Osteoblast (primary cell): ENCODE measurements around the gene ELP4. TPM values are rescaled to one million over a fixed set of nuclear protein-coding genes. Genes with fewer than 3 reads are reported as not detected.
"Not testable (repeated sequence)": the region's sequence is repeated elsewhere in the genome, so short reads cannot be mapped to it uniquely, and the experiment has no call there.

Experiments
- DNase-seq: peaks from one replicate; pipeline ENCODE4 v3.0.0; 2011; ENCODE audit warnings: low spot score, mixed read lengths; ENCODE audit not compliant: insufficient read length; ENCODE audit errors: missing footprints
- H2AFZ ChIP-seq: 2 replicates; pipeline ENCODE4 v1.6.0; 2011; ENCODE audit warnings: mild to moderate bottlenecking, low read length
- H3K27ac ChIP-seq: 2 replicates; pipeline ENCODE4 v1.5.1; 2011; ENCODE audit warnings: mild to moderate bottlenecking, low read depth, low read length, moderate library complexity
- H3K27me3 ChIP-seq: 2 replicates; pipeline ENCODE4 v1.6.0; 2012; ENCODE audit warnings: mild to moderate bottlenecking, control low read depth, inconsistent platforms, low read length, moderate library complexity; ENCODE audit not compliant: insufficient read depth
- H3K36me3 ChIP-seq: 2 replicates; pipeline ENCODE4 v1.5.1; 2011; ENCODE audit warnings: mild to moderate bottlenecking, low read length, control low read depth, moderate library complexity; ENCODE audit not compliant: insufficient read depth
- H3K4me1 ChIP-seq: 2 replicates; pipeline ENCODE4 v1.5.1; 2011; ENCODE audit warnings: mild to moderate bottlenecking, low read length, control low read depth, moderate library complexity; ENCODE audit not compliant: insufficient read depth
- H3K4me2 ChIP-seq: 2 replicates; pipeline ENCODE4 v1.6.0; 2011; ENCODE audit warnings: mild to moderate bottlenecking, low read length; ENCODE audit not compliant: insufficient read depth
- H3K4me3 ChIP-seq: fragments of 200-600 bp; sonication (generic); 3 replicates; pipeline ENCODE4 v1.5.1; 2012; ENCODE audit warnings: mild to moderate bottlenecking, low read length, inconsistent platforms; ENCODE audit not compliant: insufficient read depth
- H3K79me2 ChIP-seq: 2 replicates; pipeline ENCODE4 v1.6.0; 2012; ENCODE audit warnings: mild to moderate bottlenecking, low read length, control low read depth, inconsistent platforms; ENCODE audit not compliant: insufficient read depth
- H3K9me3 ChIP-seq: 2 replicates; pipeline ENCODE4 v1.5.1; 2011; ENCODE audit warnings: low read depth, low read length, control low read depth
- H4K20me1 ChIP-seq: 2 replicates; pipeline ENCODE4 v1.6.0; 2012; ENCODE audit warnings: mild to moderate bottlenecking, low read length, control low read depth; ENCODE audit not compliant: insufficient read depth
- total RNA-seq: library from RNA; depleted of rRNA; stranded (reverse); fragments of >200 nt; gene quantifications from 2 replicates; pipeline ENCODE4 v1.2.3, GENCODE V29; 2012
- TF ChIP-seq, protein P1 (sequence below): IDR thresholded peaks from 2 replicates; pipeline ENCODE4 v1.5.1; 2011; ENCODE audit warnings: mild to moderate bottlenecking, low read depth, low read length, moderate library complexity; ENCODE audit errors: extremely low read depth

Gene ELP4
- total RNA-seq, 1 donor = 16.3 TPM

DNA sequence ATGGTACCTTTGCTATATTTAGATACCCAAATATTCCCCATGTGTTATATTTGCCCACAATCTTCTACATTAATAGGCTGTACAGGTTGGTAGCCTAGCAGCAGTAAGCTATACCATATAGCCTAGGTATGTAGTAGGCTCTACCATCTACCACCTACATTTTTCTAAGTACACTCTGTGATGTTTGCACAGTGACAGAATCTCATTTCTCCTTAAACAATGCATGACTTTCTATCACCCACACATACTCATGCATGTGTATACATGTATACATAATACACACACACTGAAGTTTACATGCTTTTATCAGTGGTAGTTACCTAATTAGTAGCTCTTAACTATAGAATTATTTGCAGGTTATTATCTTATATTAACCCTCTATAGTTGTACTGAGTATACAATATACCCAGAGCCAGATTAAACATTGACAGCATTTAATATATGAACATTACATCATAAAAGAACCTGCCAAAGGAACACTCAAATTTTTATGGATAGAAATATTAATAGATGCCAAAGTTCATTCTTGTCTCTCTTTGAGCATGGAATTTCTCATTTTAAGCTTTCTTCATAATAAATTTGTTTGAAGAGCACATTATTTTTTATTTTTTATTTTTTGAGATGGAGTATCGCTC is 51.4 kb downstream of the ELP4 start:
- Histone ChIP-seq H3K9me3 (no peaks in the 10 kb centered on the region), H4K20me1 (no peaks in the 10 kb centered on the region), H2AFZ (no peak overlapping the region), H3K4me2 (no peak overlapping the region), H3K4me1 (no peaks in the 10 kb centered on the region), H3K79me2 (no peaks in the 10 kb centered on the region), H3K36me3 (no peaks in the 10 kb centered on the region), H3K27me3 (no peaks in the 10 kb centered on the region), H3K4me3 (no peak overlapping the region), H3K27ac (no peak overlapping the region)
- TF ChIP-seq, protein P1, sequence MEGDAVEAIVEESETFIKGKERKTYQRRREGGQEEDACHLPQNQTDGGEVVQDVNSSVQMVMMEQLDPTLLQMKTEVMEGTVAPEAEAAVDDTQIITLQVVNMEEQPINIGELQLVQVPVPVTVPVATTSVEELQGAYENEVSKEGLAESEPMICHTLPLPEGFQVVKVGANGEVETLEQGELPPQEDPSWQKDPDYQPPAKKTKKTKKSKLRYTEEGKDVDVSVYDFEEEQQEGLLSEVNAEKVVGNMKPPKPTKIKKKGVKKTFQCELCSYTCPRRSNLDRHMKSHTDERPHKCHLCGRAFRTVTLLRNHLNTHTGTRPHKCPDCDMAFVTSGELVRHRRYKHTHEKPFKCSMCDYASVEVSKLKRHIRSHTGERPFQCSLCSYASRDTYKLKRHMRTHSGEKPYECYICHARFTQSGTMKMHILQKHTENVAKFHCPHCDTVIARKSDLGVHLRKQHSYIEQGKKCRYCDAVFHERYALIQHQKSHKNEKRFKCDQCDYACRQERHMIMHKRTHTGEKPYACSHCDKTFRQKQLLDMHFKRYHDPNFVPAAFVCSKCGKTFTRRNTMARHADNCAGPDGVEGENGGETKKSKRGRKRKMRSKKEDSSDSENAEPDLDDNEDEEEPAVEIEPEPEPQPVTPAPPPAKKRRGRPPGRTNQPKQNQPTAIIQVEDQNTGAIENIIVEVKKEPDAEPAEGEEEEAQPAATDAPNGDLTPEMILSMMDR = no peak
- no peak for DNase-seq

DNA sequence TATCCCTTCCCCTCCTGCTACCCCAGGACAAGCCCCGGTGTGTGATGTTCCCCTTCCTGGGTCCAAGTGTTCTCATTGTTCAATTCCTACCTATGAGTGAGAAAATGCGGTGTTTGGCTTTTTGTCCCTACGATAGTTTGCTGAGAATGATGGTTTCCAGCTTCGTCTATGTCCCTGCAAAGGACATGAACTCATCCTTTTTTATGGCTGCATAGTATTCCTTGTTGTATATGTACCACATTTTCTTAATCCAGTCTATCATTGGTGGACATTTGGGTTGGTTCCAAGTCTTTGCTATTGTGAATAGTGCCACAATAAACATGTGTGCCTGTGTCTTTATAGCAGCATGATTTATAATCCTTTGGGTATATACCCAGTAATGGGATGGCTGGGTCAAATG is 55.0 kb downstream of the ELP4 start:
- not testable (repeated sequence) for H3K27me3 ChIP-seq, H3K79me2 ChIP-seq, H3K9me3 ChIP-seq, H3K4me3 ChIP-seq, H2AFZ ChIP-seq, H3K36me3 ChIP-seq, H3K27ac ChIP-seq, H3K4me2 ChIP-seq, H3K4me1 ChIP-seq, DNase-seq, H4K20me1 ChIP-seq

DNA sequence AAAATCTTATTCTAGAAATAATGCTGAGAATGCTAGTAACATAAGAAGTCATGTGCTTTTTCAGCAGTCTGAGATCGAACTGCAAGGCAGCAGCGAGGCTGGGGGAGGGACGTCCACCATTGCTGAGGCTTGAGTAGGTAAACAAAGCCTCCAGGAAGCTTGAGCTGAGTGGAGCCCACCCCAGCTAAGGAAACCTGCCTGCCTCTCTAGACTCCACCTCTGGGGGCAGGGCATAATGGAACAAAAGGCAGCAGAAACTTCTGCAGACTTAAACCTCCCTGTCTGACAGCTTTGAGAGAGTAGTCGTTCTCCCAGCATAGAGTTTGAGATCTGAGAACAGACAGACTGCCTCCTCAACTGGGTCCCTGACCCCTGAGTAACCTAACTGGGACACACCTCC is 64.6 kb downstream of the ELP4 start:
- not testable (repeated sequence) for H3K4me3 ChIP-seq, H2AFZ ChIP-seq, H3K9me3 ChIP-seq, H3K79me2 ChIP-seq, H4K20me1 ChIP-seq, H3K27ac ChIP-seq, H3K36me3 ChIP-seq, H3K4me2 ChIP-seq, H3K4me1 ChIP-seq, DNase-seq, H3K27me3 ChIP-seq

DNA sequence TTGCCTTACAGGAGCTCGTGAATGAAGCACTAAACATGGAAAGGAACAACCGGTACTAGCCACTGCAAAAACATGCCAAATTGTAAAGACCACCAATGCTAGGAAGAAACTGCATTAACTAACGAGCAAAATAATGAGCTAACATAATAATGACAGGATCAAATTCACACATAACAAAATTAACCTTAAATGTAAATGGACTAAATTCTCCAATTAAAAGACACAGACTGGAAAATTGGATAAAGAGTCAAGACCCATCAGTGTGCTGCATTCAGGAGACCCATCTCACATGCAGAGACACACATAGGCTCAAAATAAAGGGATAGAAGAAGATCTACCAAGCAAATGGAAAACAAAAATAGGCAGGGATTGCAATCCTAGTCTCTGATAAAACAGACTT is 66.2 kb downstream of the ELP4 start:
- H3K4me1 ChIP-seq, H3K9me3 ChIP-seq, H3K27ac ChIP-seq, H4K20me1 ChIP-seq, DNase-seq, H3K27me3 ChIP-seq, H3K4me2 ChIP-seq, H3K4me3 ChIP-seq, H3K36me3 ChIP-seq, H2AFZ ChIP-seq, H3K79me2 ChIP-seq: not testable (repeated sequence)

DNA sequence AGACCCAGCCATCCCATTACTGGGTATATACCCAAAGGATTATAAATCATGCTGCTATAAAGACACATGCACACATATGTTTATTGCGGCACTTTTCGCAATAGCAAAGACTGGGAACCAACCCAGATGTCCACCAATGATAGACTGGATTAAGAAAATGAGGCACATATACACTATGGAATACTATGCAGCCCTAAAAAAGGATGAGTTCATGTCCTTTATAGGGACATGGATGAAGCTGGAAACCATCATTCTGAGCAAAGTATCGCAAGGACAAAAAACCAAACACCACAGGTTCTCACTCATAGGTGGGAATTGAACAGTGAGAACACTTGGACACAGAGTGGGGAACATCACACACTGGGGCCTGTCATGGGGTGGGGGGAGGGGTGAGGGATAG is 69.8 kb downstream of the ELP4 start:
- H3K4me2 ChIP-seq, H3K79me2 ChIP-seq, H3K4me3 ChIP-seq, H3K9me3 ChIP-seq, DNase-seq, H3K27me3 ChIP-seq, H3K27ac ChIP-seq, H2AFZ ChIP-seq, H3K4me1 ChIP-seq, H4K20me1 ChIP-seq, H3K36me3 ChIP-seq: not testable (repeated sequence)

DNA sequence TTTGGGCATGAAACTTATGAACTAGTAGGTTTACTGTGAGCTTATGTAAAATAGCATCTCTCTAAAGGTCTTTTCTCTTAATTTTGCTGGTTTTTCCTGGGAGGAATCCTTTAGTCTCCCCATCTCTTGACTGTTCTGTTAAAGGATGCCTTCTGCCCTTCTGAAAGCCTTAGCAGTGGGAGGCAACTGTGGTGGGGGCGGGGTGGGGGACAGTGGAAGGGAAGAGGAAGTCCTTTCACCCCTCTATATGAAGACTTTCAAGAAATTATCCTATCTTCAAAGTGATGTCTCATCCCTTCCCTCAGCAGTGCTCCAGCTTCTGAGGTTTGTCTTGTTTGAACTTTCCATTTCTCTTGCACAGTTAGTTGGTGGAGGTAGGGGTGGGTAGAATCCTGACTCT is 73.1 kb downstream of the ELP4 start:
- H3K9me3 ChIP-seq = no peaks in the 10 kb centered on the region
- H3K79me2 ChIP-seq = no peaks in the 10 kb centered on the region
- TF ChIP-seq, protein P1 = no peak
- H3K36me3 ChIP-seq = no peaks in the 10 kb centered on the region
- no peak overlapping the region for H3K4me2 ChIP-seq
- H2AFZ ChIP-seq = no peak overlapping the region
- DNase-seq = no peak
- H3K4me3 ChIP-seq = no peak overlapping the region
- no peaks in the 10 kb centered on the region for H3K27me3 ChIP-seq
- no peaks in the 10 kb centered on the region for H4K20me1 ChIP-seq
- no peak overlapping the region for H3K27ac ChIP-seq
- no peaks in the 10 kb centered on the region for H3K4me1 ChIP-seq
